Activated CD4-positive, alpha-beta T cell treated with anti-CD3 and anti-CD28 coated beads, Interleukin-2, amount 50 U/mL, for 24 hours (primary cell): Measurements from ENCODE around the gene GIMAP8.
"Not testable (repeated sequence)": the region's sequence is repeated elsewhere in the genome, so short reads cannot be mapped to it uniquely, and the experiment has no call there.

Source experiments
- DNase-seq, 2 donors: peaks; one replicate each; pipeline ENCODE4 v3.0.0-alpha.2; 2020; ENCODE audit warnings: low read depth in 1 of 2, low spot score in 1 of 2

The GIMAP8 gene

DNA sequence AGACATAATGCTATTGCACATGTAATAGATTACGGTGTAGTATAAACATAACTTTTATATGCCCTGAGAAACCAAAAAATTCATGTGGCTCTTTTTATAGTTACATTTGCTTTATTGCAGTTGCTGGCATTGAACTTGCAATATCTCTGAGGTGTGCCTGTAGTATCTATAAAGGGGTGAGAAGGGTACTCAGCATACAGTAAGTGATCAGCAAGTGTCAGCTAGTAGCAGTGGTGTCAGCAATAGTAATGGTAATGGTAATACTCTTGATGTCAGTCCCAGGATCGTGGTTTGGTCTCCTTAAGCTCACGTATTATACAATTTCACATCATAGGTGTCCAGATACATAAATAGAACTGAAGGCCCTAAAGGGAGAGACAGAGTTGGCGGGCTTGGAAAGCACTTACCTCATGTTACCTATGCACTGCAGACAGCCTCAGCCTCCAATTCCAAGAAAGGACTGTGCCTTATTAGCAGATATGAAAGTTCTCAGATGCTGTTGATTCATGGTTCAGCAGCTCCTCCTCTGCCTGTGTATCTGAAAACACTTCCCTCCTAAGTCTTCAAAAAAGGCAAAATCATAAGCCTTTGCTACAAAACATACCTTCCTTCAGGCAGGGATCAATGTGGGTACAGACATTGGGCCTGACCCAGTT is 57.6 kb downstream of the GIMAP8 start:
- no peak for DNase-seq

DNA sequence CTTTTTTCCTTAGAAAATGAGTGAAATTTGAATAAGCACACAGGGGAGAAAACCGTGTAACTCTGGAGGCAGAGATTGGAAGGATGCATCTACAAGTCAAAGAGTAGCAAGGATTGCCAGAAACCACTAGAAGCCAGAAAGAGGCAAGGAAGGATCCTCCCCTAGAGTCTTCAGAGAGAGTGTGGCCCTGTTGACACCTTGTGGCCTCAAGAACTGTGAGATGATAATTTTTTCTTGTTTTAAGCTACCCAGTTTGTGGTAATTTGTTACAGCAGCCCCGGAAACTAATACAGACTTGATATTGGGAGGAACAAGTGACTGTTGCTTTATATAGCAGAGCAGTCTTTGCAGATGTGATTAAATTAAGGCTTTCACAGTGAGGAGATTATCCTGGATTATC is 60.6 kb downstream of the GIMAP8 start:
- no peak for DNase-seq

DNA sequence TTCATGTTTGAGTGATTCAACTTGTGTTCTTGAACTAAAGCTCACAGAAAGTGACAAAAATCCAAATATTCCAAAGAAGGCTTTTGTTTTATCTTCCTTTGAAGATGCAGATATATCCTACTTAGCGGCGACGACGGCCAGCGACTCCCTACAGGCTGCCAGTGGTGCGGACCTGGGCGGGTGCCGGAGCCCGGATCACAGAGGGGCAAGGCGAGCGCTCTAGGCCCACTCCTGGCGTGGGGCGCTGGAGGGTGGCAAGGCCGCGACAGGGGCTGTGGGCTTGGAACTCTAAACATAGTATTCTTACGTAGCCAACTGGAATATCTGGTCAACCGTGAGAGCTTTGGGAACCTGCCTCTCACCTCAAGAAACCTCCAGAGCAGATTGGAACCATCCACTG is 63.3 kb downstream of the GIMAP8 start:
- DNase-seq = no peak

DNA sequence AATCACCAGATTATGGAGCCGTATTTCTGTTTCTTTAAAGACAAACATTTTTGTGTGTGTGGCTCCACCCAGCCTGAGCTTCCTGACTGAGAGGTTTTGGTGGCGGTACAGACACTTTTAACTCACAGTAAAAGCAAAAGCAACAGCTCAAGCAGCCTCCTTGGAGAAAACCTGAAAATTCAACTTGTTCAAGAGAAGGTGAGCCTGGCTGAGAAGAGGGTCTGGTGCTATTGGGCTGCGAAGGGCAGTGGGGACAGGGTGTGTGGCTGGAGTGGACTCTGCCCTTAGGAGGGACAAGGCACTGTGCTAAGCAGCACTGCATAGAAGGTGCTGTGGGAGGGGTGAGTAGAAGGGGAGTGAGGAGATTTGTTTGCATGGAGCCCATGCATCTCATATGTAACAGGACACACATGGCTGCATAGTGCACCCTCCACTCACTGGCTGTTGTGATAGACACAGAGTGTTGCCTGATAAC is 64.4 kb downstream of the GIMAP8 start, which contains the start of gene GIMAP7:
TSS of gene GIMAP7 (plus strand) at position 125 of the 475 bp plus-strand sequence. CDS start 5,103 bp downstream, outside the sequence.
- peak; percentile 30 to 58 for DNase-seq

DNA sequence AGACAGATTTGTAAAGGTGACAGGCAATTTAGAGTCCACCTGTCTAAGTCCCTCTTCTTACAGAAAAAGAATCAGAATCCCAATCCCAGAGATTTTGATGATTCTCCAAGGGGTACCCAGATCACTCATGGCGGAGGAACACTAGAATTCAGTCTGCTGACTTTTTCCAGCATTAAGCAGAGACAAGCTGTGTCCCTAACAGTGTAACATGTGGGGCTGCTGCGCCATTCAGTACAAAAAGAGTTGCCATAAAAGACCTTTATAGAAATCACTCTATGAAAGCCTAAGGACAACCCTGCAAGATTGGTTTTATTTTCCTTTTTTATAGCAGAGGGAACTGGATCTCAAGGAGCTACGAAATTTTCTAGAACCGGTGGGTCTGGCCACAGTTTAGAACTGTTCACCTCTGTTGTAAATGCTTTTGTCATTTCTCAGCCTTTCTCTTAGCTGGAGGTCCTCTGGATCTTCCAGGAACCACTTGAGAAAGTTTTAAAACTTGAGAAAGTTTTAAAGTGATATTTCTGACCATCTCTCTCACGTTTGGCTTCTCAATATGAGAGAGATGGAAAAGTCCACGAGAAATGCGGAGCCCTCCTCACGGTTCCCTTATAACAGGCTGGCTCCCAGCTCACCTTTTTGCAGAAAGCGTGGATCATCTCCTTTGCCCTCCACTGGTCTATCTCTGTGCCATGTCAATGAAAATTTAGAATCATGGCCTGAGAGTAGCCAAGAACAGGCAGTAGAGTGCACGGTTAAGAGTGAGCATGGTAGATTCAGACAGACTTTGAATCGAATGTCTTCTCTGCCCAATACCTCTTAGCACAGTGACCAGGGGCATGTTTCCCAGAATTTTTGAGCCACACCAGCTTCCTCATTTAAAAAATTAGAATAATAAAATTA is 65.1 kb downstream of the GIMAP8 start:
- DNase-seq = no peak

DNA sequence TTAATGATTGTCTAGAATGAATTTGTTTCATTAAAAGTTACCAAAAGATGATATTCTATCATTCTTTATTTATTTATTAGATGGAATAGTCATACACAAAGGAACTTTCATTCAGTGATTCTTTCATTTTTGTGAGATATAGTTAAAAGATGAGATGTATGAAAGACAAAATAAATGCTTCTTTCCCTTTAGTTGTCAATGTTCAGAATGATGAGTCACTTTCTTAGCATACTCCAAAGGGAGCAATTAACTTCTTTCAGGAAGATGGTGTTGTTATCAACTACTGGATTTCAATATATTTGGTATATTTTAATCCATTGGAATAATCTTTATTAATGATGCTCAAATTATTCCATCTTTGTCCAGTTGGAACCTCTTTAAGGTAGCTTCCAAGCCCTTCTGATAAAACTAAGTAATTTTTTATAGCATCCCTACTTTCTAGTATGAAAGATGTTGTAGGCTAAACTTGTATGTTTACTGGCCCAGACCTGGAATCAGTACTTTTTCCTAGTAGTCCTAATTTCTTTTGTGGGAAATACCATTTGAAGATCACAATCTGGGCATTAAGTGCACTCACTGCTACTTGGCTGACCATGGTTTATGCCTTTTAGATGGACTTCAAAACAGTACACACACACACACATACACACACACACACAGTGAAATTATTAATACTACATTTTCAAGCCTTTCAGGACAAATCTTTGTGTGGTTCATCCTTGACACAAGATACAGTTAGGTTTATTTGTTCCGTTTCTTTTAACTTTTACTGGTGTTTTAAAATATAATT is 66.7 kb downstream of the GIMAP8 start:
- no peak for DNase-seq

DNA sequence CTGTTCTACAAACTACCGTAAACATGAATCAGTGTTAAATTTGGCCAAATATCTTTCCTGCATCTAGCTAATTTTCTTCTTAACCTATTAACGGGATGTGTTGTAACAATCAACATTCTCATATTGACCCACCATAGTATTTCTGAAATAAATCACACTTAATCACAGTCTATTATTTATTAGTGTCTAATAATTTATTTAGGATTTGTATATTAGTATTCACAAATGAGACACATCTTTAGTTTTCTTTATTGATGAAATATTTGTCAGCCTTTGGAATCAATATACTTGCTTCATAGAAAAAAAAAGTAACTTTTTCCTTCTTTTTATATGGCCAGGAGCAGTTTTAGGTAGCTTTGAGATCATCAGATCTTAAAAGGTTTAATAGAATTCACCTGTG is 68.9 kb downstream of the GIMAP8 start:
- no peak for DNase-seq

DNA sequence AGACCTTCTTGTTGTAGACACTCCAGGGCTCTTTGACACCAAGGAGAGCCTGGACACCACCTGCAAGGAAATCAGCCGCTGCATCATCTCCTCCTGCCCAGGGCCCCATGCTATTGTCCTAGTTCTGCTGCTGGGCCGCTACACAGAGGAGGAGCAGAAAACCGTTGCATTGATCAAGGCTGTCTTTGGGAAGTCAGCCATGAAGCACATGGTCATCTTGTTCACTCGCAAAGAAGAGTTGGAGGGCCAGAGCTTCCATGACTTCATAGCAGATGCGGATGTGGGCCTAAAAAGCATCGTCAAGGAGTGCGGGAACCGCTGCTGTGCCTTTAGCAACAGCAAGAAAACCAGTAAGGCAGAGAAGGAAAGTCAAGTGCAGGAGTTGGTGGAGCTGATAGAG is 69.7 kb downstream of the GIMAP8 start:
- no peak for DNase-seq

DNA sequence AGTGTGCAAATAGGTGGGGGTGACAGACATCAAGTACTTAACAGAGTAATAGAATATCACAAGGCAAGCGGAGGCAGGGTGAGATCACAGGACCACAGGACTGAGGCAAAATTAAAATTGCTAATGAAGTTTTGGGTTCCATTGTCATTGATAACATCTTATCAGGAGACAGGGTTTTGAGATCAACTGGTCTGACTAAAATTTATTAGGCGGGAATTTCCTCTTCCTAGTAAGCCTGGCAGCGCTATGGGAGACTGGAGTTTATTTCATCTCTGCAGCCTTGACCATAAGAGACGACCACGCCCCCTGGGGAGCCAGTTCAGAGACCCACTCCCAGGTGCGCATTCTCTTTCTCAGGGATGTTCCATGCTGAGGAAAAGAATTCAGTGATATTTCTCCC is 72.5 kb downstream of the GIMAP8 start:
- DNase-seq = not testable (repeated sequence)

DNA sequence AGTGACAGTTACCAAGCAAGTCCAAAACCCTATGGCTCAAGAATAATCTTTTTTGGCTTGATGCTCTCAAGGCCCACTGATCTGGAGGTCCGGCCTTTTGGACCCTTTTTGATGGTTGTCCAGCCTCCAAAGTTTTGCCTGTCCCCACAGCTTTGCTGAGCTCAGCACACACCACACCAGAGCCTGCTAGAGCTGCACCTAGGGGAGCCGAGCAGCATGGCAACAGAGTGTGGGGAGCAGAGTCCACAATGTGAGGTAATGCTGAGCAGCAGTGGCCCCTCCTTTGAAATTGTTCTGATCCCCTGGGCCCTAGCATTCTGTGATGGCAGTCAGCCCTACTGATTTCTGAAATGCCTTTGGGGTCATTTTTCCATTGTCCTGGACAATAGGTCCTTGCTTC is 73.6 kb downstream of the GIMAP8 start:
- DNase-seq = no peak
